T-helper 1 cell treated with Interleukin-12 subunit alpha and Interleukin-12 subunit beta and Interleukin-4 antibody, amounts not matched to agents 30 ng/mL and 1 ng/mL, for 36 hours (primary cell): Measurements from ENCODE around the gene CCDC158. TPM values are rescaled to one million over a fixed set of nuclear protein-coding genes. Genes with fewer than 3 reads are reported as not detected.
"Not testable (repeated sequence)": the region's sequence is repeated elsewhere in the genome, so short reads cannot be mapped to it uniquely, and the experiment has no call there.

Experiments used
- intact Hi-C: fragments of 100-400 bp; cut with micrococcal nuclease; formaldehyde crosslinking; loops from one replicate; pipeline ENCODE4 v1.15.1; 2024
- total RNA-seq: library from RNA; stranded (reverse); gene quantifications from 2 replicates; pipeline ENCODE4 v1.2.3, GENCODE V29; 2022

Gene CCDC158
- total RNA-seq, 1 donor from 2014 or later, result not detected

DNA sequence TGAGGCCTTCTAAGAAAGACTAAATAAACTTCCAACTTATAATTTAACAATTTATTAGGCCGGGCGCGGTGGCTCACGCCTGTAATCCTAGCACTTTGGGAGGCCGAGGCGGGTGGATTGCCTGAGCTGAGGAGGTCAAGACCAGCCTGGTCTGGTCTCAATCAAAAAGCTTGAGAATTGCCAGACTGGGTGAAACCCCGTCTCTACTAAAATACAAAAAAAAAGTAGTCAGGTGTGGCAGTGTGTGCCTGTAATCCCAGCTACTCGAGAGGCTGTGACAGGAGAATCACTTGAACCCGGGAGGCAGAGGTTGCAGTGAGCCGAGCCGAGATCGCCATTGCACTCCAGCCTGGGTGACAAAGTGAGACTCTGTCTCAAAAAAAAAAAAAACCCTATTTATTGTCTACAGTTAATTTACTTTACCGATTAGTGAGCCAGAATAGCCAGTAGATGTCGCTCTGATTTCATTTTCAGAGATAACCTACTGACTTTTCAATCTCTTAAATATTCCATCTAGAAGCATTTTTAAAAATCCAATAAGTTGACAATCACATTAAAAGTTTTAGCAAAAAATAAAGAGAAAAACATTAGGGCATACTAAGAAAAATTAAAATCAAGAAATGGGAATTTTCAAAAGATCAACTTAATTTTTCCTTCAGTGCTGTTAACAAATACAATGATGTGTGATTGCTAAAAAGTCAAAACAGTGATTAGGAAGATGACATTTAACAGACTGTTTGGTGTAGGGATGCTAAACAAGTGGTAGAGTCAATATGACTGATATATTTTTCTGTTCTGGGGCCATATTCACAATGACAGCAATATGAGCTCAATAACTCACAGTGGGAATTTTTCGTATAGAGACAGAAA is 9.8 kb upstream of the CCDC158 start:
- intact Hi-C loops, result loop anchor here (1.0 to 10.0 kb wide), 7 partner anchors 75 to 924 kb away; no protein-coding TSS in a partner anchor

DNA sequence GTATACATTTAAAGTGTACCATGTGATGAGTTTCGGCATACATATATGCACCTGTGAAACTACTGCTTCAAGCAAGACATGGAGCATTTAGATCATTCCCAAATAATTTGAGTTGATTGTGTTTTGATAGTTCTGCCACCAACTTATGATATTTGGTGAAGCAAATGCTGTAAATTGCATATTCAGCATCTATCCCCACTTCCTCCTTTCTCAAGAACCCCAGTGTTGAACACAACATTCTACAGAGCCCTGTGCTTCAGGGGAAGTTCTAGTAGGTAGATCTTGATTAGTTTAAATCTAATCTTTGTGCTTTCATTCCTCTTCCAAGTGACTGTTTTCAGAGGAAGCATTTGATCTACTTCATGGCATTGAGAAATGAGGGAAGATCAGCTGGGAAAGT is 8.7 kb upstream of the CCDC158 start:
- intact Hi-C loops, result loop anchor here (1.0 to 10.0 kb wide), 3 partner anchors 319 to 925 kb away; no protein-coding TSS in a partner anchor

DNA sequence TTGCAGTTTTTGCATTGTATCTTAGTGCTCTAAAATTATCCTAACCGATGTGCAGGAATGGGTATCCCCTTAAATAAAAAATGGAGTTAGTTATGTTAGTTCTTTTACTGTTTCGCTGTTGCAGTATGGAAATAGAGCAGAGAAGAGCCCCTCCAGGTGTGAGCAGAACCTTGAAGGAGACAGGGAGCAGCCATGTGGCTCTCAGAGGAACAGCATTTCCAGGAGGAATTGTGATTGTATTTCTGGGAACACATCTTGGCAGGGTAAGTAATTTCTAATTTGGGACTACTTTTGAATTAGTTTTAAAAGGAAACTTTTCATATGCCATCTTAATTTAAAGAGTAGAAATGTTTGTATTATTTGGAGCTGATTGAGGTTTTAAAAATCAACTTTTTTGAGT is 5.3 kb upstream of the CCDC158 start:
- intact Hi-C loops, result no loop called here

- intact Hi-C loops, result not testable (repeated sequence)
Measured at GRCh38 chr4:76423159-76423558, 2.2 kb upstream of the CCDC158 start.

- intact Hi-C loops, result no loop called here
Measured at GRCh38 chr4:76420188-76420761, 666 bp downstream of the CCDC158 start.

GRCh38 chr4:76410636-76411035 is 10.3 kb downstream of the CCDC158 start:
- intact Hi-C loops, result no loop called here

GRCh38 chr4:76407440-76408119 is 13.4 kb downstream of the CCDC158 start:
- intact Hi-C loops, result no loop called here

GRCh38 chr4:76406081-76406480 is 14.9 kb downstream of the CCDC158 start:
- intact Hi-C loops, result no loop called here

DNA sequence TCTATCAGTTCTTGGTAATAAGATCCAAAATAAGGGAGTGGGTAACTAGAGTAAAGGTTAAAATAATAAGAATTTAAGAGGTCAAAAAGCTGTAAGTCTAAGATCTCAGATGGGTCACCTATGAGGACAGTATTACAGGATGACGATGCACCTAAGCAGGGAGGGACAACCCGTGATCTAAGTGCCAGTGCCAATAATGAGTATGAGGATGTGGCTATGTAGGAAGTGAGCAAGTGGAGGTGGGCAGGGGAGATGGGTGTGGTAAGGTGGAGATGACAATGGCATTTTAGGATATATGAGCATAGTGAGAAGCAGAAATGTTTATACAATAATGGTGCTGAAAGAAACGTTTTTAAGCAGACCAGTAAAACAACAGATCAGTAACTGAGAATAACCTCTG is 19.3 kb downstream of the CCDC158 start:
- intact Hi-C loops, result no loop called here

GRCh38 chr4:76388160-76388908 is 32.6 kb downstream of the CCDC158 start:
- intact Hi-C loops, result no loop called here

DNA sequence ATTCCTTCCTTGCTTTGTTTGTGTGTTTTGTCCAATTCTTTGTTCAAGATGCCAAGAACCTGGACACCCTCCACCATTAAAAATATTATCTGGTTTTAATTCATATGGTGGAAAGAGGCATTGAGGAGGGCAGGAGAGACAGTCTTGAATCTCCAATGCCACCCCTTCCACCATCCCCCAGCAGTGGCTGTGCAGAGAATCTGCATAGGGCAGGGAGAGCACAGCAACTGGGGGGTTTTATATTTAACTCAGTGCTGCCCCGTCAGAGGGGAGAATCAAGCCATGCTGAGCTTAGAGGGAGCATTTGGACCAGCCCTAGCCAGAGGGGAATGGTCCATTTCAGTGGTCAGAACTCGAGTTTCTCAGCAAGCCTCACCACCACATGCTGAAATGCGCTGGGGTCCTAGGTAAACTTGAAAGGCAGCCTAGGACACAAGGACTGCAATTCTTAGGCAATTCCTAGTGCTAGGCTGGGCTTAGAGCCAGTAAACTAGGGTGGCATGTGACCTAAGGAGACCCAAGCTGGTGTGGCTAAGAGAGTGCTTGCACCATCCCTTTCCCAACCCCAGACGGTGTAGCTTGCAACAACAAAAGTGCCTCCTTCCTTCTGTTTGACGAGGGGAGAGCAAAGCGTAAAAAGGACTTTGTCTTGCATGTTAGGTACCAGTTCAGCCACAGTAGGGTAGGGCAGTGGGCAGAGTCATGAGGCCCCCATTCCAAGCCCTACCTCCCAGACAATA is 34.2 kb downstream of the CCDC158 start:
- intact Hi-C loops, result no loop called here

GRCh38 chr4:76385974-76386373 is 35.0 kb downstream of the CCDC158 start:
- intact Hi-C loops, result no loop called here

DNA sequence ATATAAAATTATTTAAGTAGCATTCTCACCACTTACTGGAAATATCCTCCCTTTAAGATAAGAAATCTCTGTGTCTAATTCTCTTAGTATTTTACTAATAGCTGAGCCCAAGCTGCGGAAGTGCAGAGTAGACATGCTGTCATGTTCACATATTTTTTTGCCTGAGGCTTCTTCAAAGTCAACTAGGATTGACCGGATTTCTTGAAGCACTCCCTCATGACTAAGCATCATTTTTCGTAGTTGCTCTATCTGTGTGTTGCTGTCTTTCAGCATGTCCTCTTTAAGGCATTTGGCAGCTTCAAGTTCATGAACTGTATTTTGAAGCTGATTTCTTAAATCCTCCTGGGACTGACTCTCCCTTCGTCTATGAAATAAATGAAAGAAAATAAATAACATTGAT is 36.9 kb downstream of the CCDC158 start:
- intact Hi-C loops, result no loop called here

DNA sequence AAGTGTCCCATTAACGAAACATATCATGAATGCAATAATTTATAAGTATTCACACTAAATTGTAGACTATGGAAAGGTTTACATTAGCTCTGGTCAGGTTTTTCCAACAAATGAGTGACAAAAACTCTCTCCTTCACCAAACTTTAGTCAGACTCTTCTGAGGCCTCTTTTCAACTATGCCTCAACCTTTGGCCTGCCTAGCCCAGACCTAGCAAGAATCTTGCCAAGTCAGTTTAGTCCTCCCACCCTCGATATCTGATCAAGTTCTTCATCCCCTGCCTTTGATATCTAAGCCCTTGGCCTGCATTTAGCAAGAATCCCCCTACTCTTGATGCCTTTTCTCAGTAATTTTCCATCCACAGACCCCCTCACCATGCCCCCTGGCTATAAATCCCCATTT is 37.9 kb downstream of the CCDC158 start:
- intact Hi-C loops, result no loop called here

DNA sequence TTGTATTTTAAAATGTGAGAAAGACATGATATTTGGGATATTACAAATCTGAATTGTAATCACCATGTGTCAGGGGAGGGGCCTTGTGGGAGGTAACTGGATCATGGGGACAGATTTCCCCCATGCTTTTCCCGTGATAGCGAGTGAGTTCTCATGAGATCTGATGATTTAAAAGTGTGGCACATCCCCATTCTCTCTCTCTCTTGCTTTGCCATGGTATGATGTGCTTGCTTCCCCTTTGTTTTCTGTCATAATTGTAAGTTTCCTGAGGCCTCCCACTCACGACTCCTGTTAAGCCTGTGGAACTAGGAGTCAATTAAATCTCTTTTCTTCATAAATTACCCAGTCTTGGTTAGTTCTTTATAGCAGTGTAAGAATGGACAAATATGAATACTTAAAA is 39.0 kb downstream of the CCDC158 start:
- intact Hi-C loops, result no loop called here

DNA sequence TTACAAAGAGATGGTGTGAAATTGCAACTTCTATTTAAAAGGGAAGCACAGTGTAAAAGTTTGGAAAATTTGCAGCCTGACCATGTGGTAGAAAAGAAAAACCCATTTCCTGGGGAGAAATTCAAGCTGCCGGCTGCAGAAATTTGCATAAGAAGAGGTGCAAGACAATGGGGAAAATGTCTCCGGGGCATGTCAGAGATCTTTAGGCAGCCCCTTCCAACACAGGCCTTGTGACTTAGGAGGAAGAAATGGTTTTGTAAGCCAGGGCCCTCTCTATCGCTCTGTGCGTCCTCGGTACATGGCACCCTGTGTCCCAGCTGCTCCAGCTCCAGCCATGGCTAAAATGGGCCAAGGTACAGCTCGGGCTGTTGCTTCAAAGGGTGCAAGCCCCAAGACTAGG is 40.4 kb downstream of the CCDC158 start:
- intact Hi-C loops, result no loop called here

DNA sequence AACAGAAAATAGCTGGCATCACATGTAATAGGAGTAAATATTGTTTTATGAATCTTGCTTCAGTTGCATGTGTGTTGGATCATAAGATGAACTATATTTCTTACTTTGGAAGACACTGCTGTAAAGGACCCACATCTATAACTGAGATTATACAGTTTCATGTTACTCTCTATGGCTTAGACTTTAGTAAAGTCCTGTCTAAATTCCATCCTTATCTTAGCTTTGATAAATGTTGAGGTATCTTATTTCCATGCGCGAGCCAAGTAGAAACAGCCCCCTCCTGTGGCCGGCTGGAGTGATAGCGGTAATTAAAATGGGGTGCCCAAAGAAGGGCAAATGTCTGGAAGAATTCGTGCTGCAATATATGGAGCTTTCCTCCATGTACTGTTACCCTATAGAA is 43.0 kb downstream of the CCDC158 start:
- intact Hi-C loops, result loop anchor here (1.0 to 10.0 kb wide), 5 partner anchors 71 to 383 kb away; partner anchors contain the start of genes FAM47E, SDAD1 and STBD1

DNA sequence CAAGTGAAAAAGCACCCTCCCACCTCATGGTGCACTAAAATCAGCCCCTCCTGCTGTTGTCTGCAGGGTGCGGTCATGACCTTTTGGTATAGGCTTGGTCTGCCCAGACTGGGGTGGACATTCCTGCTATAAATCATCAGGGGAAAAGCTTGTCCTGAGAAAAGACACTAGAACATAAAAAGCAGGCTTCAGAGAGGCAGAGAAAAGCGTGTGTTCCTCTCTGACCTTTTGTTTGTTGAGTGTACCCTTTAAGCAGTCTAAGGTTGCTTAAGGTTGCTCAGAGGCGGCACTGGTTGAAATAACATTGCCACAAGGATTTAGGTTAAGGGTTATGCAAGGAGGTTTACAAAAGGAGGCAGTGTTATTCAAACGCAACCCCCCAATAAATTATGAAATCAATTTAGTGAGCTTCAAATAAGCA is 43.5 kb downstream of the CCDC158 start:
- intact Hi-C loops, result loop anchor here (10.0 kb wide), 1 partner anchor 383 kb away; the partner anchor contains the start of gene SDAD1

GRCh38 chr4:76376534-76376933 is 44.4 kb downstream of the CCDC158 start:
- intact Hi-C loops, result loop anchor here (10.0 kb wide), 1 partner anchor 382 kb away; the partner anchor contains the start of gene SDAD1

- intact Hi-C loops, result loop anchor here (10.0 kb wide), 1 partner anchor 381 kb away; the partner anchor contains the start of gene SDAD1
Measured at GRCh38 chr4:76375703-76376102, 45.2 kb downstream of the CCDC158 start.
